Measurements from ENCODE around the gene PCSK6.

PCSK6 gene

GRCh38 chr15:101500865-101501551 lies 11.5 kb upstream of the PCSK6 start:
- Histone ChIP-seq H3K27me3 (ENCODE audit: control insufficient read depth in 3 of 3, insufficient read depth in 3 of 3, low read depth in 1 of 3, low read length in 3 of 3) (peaks cover 0 to 14% (median 0%) of the 10 kb centered on the region in 3 experiments), H3K9me3 (replicated peaks in 1 of 2; ENCODE audit: control insufficient read depth in 2 of 2, insufficient read depth in 1 of 2, low read depth in 1 of 2, low read length in 2 of 2) (no peaks in the 10 kb centered on the region), H4K8ac (ENCODE audit: low read depth, low read length) (no peak overlapping the region), H3K4ac (ENCODE audit: low read length) (no peak overlapping the region), H3K36me3 (replicated peaks in 1 of 2; ENCODE audit: control insufficient read depth in 2 of 2, insufficient read depth in 2 of 2, low read length in 2 of 2) (no peaks in the 10 kb centered on the region), H2BK15ac (ENCODE audit: low read length) (no peak overlapping the region), H3K4me1 (ENCODE audit: control insufficient read depth in 2 of 2, insufficient read depth in 1 of 2, low read depth in 1 of 2, low read length in 2 of 2) (peaks cover 5 to 7% of the 10 kb centered on the region in 2 donors), H3K4me2 (ENCODE audit: insufficient read depth, low read length, poor library complexity, severe bottlenecking) (no peak overlapping the region), H3K79me1 (ENCODE audit: low read depth, low read length) (no peaks in the 10 kb centered on the region), H3K4me3 (ENCODE audit: low read length in 2 of 2) (no peak overlapping the region), H3K27ac (replicated peaks; ENCODE audit: low read length) (no peak overlapping the region), H3K14ac (ENCODE audit: low read length) (no peak overlapping the region), H2BK12ac (ENCODE audit: low read length) (no peak overlapping the region), H2BK5ac (ENCODE audit: low read length) (no peak overlapping the region), H3K23ac (ENCODE audit: low read depth, low read length, poor library complexity) (no peak overlapping the region), H3K18ac (ENCODE audit: low read length) (no peak overlapping the region), H2AFZ (ENCODE audit: low read length) (peak overlapping the region; percentile 88), H2BK120ac (ENCODE audit: low read depth, low read length) (no peak overlapping the region), H4K91ac (ENCODE audit: low read depth, low read length, poor library complexity) (no peak overlapping the region), H3K9ac (ENCODE audit: low read depth, low read length, poor library complexity) (no peak overlapping the region), H2AK5ac (ENCODE audit: low read depth, low read length) (no peak overlapping the region)
- DNase-seq (ENCODE audit: low spot score), result no peak
- no CpG with 5 or more reads among the region's 4 CpGs for WGBS, 2 donors (ENCODE audit: extremely low coverage in 2 of 2, insufficient read length in 2 of 2, insufficient replicate concordance in 1 of 2)

GRCh38 chr15:101499863-101500713 lies 10.6 kb upstream of the PCSK6 start:
- Histone ChIP-seq H3K36me3 (replicated peaks in 1 of 2; ENCODE audit: control insufficient read depth in 2 of 2, insufficient read depth in 2 of 2, low read length in 2 of 2) (no peaks in the 10 kb centered on the region), H2BK12ac (ENCODE audit: low read length) (no peak overlapping the region), H3K9me3 (replicated peaks in 1 of 2; ENCODE audit: control insufficient read depth in 2 of 2, insufficient read depth in 1 of 2, low read depth in 1 of 2, low read length in 2 of 2) (no peaks in the 10 kb centered on the region), H4K91ac (ENCODE audit: low read depth, low read length, poor library complexity) (no peak overlapping the region), H2BK5ac (ENCODE audit: low read length) (no peak overlapping the region), H3K27ac (replicated peaks; ENCODE audit: low read length) (no peak overlapping the region), H3K9ac (ENCODE audit: low read depth, low read length, poor library complexity) (no peak overlapping the region), H3K79me1 (ENCODE audit: low read depth, low read length) (no peaks in the 10 kb centered on the region), H2AK5ac (ENCODE audit: low read depth, low read length) (no peak overlapping the region), H3K23ac (ENCODE audit: low read depth, low read length, poor library complexity) (no peak overlapping the region), H3K4me1 (ENCODE audit: control insufficient read depth in 2 of 2, insufficient read depth in 1 of 2, low read depth in 1 of 2, low read length in 2 of 2) (peaks cover 10% of the 10 kb centered on the region in 2 donors), H2AFZ (ENCODE audit: low read length) (no peak overlapping the region), H3K14ac (ENCODE audit: low read length) (no peak overlapping the region), H2BK15ac (ENCODE audit: low read length) (no peak overlapping the region), H4K8ac (ENCODE audit: low read depth, low read length) (no peak overlapping the region), H3K4ac (ENCODE audit: low read length) (no peak overlapping the region), H3K27me3 (ENCODE audit: control insufficient read depth in 3 of 3, insufficient read depth in 3 of 3, low read depth in 1 of 3, low read length in 3 of 3) (peaks cover 0 to 14% (median 0%) of the 10 kb centered on the region in 3 experiments), H3K18ac (ENCODE audit: low read length) (no peak overlapping the region), H3K4me2 (ENCODE audit: insufficient read depth, low read length, poor library complexity, severe bottlenecking) (no peak overlapping the region), H3K4me3 (ENCODE audit: low read length in 2 of 2) (no peak overlapping the region), H2BK120ac (ENCODE audit: low read depth, low read length) (no peak overlapping the region)
- no CpG with 5 or more reads among the region's 11 CpGs for WGBS, 2 donors (ENCODE audit: extremely low coverage in 2 of 2, insufficient read length in 2 of 2, insufficient replicate concordance in 1 of 2)
- no peak for DNase-seq (ENCODE audit: low spot score)

GRCh38 chr15:101498717-101499480 lies 9.4 kb upstream of the PCSK6 start:
- Histone ChIP-seq H3K36me3 (replicated peaks in 1 of 2; ENCODE audit: control insufficient read depth in 2 of 2, insufficient read depth in 2 of 2, low read length in 2 of 2) (no peaks in the 10 kb centered on the region), H2BK5ac (ENCODE audit: low read length) (no peak overlapping the region), H3K9ac (ENCODE audit: low read depth, low read length, poor library complexity) (peak overlapping the region; percentile 7), H3K14ac (ENCODE audit: low read length) (no peak overlapping the region), H3K9me3 (replicated peaks in 1 of 2; ENCODE audit: control insufficient read depth in 2 of 2, insufficient read depth in 1 of 2, low read depth in 1 of 2, low read length in 2 of 2) (no peaks in the 10 kb centered on the region), H3K27me3 (ENCODE audit: control insufficient read depth in 3 of 3, insufficient read depth in 3 of 3, low read depth in 1 of 3, low read length in 3 of 3) (peaks cover 0 to 14% (median 0%) of the 10 kb centered on the region in 3 experiments), H3K4me1 (ENCODE audit: control insufficient read depth in 2 of 2, insufficient read depth in 1 of 2, low read depth in 1 of 2, low read length in 2 of 2) (peaks cover 14% of the 10 kb centered on the region in 2 donors), H4K91ac (ENCODE audit: low read depth, low read length, poor library complexity) (no peak overlapping the region), H3K4ac (ENCODE audit: low read length) (no peak overlapping the region), H3K4me2 (ENCODE audit: insufficient read depth, low read length, poor library complexity, severe bottlenecking) (no peak overlapping the region), H2BK12ac (ENCODE audit: low read length) (no peak overlapping the region), H2AFZ (ENCODE audit: low read length) (no peak overlapping the region), H3K4me3 (ENCODE audit: low read length in 2 of 2) (no peak overlapping the region), H2BK120ac (ENCODE audit: low read depth, low read length) (no peak overlapping the region), H2AK5ac (ENCODE audit: low read depth, low read length) (no peak overlapping the region), H3K79me1 (ENCODE audit: low read depth, low read length) (no peaks in the 10 kb centered on the region), H4K8ac (ENCODE audit: low read depth, low read length) (no peak overlapping the region), H2BK15ac (ENCODE audit: low read length) (no peak overlapping the region), H3K27ac (replicated peaks; ENCODE audit: low read length) (no peak overlapping the region), H3K23ac (ENCODE audit: low read depth, low read length, poor library complexity) (no peak overlapping the region), H3K18ac (ENCODE audit: low read length) (no peak overlapping the region)
- WGBS, 2 donors (ENCODE audit: extremely low coverage in 2 of 2, insufficient read length in 2 of 2, insufficient replicate concordance in 1 of 2), result no CpG with 5 or more reads among the region's 14 CpGs
- no peak for DNase-seq (ENCODE audit: low spot score)
